Vagina (tissue), 2 donors: ENCODE measurements around the gene PALLD.

Experiments
- POLR2A ChIP-seq, 2 donors: fragments of 450-650 bp; IDR thresholded peaks; one replicate each; pipeline ENCODE4 v1.6.1; 2017; ENCODE audit warnings: antibody characterized with exemption in 2 of 2, mild to moderate bottlenecking in 2 of 2, moderate library complexity in 2 of 2
- POLR2AphosphoS5 ChIP-seq, 2 donors: sonication (generic); formaldehyde crosslinking; IDR thresholded peaks; one replicate each; pipeline ENCODE4 v1.9.0; 2017; ENCODE audit warnings: antibody characterized with exemption in 2 of 2, mild to moderate bottlenecking in 2 of 2, low read depth in 1 of 2; ENCODE audit not compliant: insufficient read depth in 1 of 2
- TF ChIP-seq, protein P1 (sequence below), 3 experiments: fragments of 450-650 bp in 2 of 3; fragments of 200-600 bp in 1 of 3; sonication (generic) in 1 of 3; IDR thresholded peaks; one replicate each; pipeline ENCODE4 v1.5.1; 2017 to 2019; ENCODE audit warnings: antibody characterized with exemption in 3 of 3, mild to moderate bottlenecking in 2 of 3, moderate library complexity in 2 of 3

DNA sequence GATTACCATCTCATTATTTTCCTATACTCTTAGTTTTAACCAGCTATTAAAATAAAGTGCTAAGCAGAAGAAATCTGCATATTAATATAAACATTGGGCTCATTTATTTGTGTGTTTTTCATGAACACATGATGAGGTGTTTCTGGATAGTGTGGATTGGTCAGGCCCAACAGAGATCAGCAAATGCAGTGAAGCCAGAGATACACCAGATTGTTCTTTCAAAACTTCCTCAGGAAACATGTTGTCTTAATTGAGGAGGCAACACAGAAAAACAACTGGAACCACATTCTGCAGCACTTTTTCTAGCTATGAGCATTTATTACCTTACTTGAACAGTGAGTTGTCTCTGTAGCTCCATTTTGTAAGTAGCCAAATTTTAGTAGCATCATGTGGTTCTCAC, 69.9 kb downstream of the PALLD start:
- TF ChIP-seq POLR2A (IDR thresholded peaks at IDR 0.05): no peak
- TF ChIP-seq, protein P1, sequence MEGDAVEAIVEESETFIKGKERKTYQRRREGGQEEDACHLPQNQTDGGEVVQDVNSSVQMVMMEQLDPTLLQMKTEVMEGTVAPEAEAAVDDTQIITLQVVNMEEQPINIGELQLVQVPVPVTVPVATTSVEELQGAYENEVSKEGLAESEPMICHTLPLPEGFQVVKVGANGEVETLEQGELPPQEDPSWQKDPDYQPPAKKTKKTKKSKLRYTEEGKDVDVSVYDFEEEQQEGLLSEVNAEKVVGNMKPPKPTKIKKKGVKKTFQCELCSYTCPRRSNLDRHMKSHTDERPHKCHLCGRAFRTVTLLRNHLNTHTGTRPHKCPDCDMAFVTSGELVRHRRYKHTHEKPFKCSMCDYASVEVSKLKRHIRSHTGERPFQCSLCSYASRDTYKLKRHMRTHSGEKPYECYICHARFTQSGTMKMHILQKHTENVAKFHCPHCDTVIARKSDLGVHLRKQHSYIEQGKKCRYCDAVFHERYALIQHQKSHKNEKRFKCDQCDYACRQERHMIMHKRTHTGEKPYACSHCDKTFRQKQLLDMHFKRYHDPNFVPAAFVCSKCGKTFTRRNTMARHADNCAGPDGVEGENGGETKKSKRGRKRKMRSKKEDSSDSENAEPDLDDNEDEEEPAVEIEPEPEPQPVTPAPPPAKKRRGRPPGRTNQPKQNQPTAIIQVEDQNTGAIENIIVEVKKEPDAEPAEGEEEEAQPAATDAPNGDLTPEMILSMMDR (IDR thresholded peaks at IDR 0.05): no peak
- no peak for TF ChIP-seq POLR2AphosphoS5 (IDR thresholded peaks at IDR 0.05; ENCODE audit: insufficient read depth in 1 of 2, low read depth in 1 of 2)
